ENCODE measurements around the gene MYT1.

MYT1 gene

GRCh38 chr20:64153410-64153809, 10.8 kb upstream of the MYT1 start:
- DNase-seq (ENCODE audit: low read depth, low spot score): no peak
- ChIA-PET POLR2A (no interaction called here), CTCF (interaction anchor here (1.6 kb wide), 1 partner anchor 33 kb away, joined by 5 read pairs; no protein-coding TSS in a partner anchor)
- TF ChIP-seq CTCF (IDR thresholded peaks at IDR 0.05; ENCODE audit: insufficient read depth, low read length, missing control alignments): no peak
- H3K4me3 ChIP-seq (ENCODE audit: low read depth, low read length): no peak overlapping the region

DNA sequence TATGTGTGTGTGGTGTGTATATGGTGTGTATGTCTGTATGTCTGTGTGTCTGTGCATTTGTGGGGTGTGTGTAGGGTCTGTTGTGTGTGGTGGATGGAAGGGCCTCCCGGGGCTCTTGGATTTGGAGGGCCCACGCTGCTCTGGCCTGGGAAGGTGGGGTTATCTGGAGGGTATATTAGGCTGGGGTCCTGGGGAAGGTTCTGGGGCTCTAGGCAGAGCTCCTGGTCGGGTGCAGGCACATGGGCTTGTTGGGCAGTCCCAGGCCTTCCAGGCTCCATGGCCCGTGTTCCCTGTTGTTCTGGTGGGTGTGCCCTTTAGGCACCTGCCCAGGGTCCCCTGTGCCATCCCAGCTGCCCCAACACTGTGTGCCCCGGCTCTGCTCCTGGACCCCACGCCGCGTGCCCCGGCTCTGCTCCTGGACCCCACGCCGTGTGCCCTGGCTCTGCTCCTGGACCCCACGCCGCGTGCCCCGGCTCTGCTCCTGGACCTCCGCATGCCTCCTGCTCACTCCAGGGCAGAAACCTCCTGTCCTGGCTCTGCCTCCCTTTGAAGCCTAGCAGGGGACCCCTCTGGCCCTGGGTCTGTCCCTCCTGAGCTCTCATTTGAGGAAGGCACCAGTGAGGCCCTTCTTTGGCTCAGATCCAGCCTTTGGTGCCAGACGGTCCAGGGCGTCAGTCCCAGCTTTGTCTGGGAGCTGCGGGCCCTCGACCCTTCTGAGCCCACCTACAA, 10.2 kb upstream of the MYT1 start:
- H3K4me3 ChIP-seq (ENCODE audit: low read depth, low read length): no peak overlapping the region
- ChIA-PET CTCF (interaction anchor here (1.6 kb wide), 1 partner anchor 33 kb away, joined by 5 read pairs; no protein-coding TSS in a partner anchor), POLR2A (no interaction called here)
- no peak for DNase-seq (ENCODE audit: low read depth, low spot score)
- TF ChIP-seq CTCF (IDR thresholded peaks at IDR 0.05; ENCODE audit: insufficient read depth, low read length, missing control alignments): no peak

DNA sequence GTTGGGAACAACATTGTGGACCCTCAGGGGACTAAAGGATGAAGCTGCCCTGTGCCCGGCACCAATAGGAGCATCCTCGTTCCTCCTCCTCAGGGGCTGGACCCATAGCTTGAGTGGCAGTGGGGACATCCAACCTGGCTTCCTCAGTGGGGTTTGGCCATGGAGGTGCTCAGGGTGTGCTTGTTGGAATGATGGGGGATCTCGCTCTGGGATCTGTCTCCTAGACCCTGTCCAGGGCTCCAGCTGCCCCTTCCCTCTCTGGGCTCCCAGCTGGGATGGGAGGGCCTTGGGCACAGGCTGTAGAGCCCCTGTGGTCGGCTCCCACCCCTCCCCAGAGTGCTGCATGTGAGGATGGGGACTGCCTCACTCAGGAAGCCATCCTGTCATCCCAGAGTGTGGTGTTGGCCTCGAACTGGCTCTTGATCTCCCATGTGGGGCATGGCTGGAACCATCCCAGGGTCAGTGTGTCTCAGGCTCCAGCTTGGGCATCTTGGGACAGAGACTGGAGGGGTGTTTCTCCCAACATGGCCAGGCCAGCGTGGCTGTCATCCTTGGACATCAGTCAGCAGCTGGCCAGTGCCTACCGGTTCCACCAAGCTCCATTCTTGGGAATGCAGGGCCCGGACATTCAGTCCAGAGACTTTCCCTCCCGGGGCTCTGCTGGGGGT, 9.5 kb upstream of the MYT1 start:
- POLR2A ChIA-PET: no interaction called here
- CTCF ChIA-PET: interaction anchor here (1.6 kb wide), 1 partner anchor 34 kb away, joined by 5 read pairs; no protein-coding TSS in a partner anchor
- no peak for DNase-seq (ENCODE audit: low read depth, low spot score)
- TF ChIP-seq CTCF (IDR thresholded peaks at IDR 0.05; ENCODE audit: insufficient read depth, low read length, missing control alignments): no peak
- H3K4me3 ChIP-seq (ENCODE audit: low read depth, low read length): no peak overlapping the region

- ChIA-PET CTCF (no interaction called here), POLR2A (no interaction called here)
- no peak for TF ChIP-seq CTCF (IDR thresholded peaks at IDR 0.05; ENCODE audit: insufficient read depth, low read length, missing control alignments)
Observed at GRCh38 chr20:64155258-64156135, 8.8 kb upstream of the MYT1 start.

DNA sequence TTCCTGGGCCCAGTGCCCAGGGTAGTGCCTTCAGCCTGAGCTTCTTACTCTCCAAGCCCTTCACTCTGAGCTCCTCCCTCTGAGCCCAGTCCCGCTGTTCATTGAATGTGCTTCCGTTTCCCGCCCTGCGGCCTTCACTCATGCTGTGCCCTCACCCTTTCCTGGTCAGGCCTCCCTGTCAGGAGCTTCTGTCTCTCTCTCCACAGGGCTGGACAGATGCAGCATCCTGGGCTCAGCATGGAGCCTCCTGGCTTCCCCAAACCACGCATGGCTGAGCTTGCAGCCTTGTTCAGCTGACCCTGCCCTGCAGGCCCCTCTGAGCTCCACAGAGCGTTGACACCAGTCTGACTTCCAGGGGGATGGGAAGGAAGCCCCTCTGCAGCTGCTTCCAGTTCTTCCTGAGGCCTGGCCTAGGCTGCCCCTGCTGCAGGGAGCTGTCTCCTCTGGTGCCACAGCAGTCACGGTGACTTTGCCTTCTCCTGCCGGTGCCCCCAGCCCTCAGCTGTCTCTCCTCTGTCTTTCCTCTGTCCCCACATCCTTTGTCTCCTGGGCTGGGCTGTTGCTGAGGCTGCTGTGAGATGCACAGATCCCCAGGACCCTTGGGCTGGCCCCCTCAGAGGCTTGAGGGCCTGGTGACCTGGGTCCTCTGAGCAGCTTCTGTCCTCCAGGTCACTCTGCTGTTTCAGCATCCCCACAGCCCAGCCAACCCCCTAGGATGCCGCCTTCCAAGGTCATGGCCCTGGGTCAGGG, 7.9 kb upstream of the MYT1 start:
- ChIA-PET CTCF (no interaction called here), POLR2A (no interaction called here)
- no peak for DNase-seq (ENCODE audit: low read depth, low spot score)
- no peak overlapping the region for H3K4me3 ChIP-seq (ENCODE audit: low read depth, low read length)
- no peak for TF ChIP-seq CTCF (IDR thresholded peaks at IDR 0.05; ENCODE audit: insufficient read depth, low read length, missing control alignments)

More at GRCh38 chr20:64155258-64156135, 8.8 kb upstream of the MYT1 start:
- H3K4me3 ChIP-seq (ENCODE audit: low read depth, low read length): no peak overlapping the region
- DNase-seq (ENCODE audit: low read depth, low spot score): no peak

Data from AG04449 (cell line).